GDM1 (cell line): Measurements from ENCODE around the gene PCP4.

Experiments used
- DNase-seq: peaks from one replicate; lab custom pipeline; 2025; lab: John Stamatoyannopoulos, UW

PCP4 gene

DNA sequence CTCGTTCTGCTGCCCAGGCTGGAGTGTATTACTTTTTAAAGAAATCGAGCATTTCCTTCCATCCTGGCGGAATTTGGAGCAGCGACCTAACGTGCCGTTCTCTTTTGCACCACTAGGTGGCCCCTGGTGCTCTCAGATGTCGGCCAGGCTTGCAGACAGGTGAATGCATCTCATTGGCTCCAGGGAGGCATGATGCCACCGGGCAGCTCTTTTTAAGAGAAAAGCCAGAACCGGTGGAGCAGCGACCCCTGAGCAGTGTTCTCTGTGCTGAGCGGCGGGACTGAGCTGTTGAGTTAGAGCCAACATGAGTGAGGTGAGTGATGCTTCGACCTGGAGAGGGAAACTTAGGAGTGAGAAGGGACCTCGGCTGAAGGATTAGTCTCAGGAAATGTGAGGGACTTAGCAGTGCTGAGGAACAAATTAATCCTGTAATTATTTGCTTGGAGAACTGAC is at the start of gene PCP4:
PCP4 (plus strand) TSS at position 241 of the 453 bp plus-strand sequence; CDS start at position 305, 64 bp downstream.
- DNase-seq, result no peak

DNA sequence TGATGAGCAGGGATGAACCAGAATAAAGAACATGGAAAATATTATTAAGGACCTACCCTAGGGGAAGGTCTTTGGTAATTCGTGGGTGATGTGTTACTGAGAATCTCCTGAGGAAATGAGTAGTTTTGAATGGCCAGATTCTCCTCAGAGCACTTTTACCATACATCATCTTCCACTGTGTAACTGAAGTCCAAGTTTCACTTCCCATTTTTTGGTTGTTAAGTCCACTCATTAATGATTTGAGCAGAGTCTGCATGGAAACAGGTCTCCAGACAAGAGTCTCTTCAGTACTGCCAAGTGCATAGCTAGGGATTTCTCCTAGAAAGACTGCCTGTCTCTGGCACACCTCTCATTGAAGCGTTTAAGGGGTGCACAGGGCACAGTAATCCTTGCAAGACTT is 48.7 kb upstream of the PCP4 start:
- no peak for DNase-seq

DNA sequence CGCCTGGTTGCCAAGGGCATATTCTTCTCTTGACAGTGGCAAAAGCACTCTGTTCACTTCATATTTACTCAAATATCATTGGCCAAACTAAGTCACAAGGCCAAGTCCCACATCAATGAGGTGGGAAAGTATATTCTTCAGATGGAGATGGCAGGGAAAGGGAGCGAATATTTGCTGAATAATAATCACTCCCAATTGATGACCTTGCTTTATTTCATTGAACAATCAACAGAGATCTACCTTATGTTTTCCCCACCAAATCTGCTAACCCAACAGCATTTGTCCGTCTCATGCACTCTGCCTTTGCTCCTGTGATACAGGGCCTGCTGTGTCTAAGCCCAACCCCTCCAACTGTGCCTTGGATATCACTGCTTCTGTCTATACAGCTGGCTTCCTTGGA is 45.2 kb upstream of the PCP4 start:
- DNase-seq, result no peak

DNA sequence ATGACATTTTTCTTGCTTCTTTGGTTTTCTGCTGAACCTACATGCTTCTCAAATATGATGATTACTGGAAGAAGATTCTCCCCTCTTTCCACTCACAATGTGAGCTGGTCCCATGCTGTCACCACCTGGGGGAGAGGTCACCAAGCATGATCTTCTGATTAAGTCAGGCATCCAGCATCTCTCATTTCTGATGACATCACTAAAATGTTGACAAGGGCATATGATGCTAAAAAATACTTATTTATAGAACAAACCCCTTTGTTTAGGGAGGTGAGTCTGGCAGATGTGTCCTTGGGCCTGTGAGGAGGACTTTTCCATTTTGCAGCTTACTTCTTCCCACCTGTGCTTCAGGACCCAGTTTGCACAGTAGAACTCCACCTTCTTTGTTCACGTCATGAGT is 42.0 kb upstream of the PCP4 start:
- DNase-seq, result no peak

DNA sequence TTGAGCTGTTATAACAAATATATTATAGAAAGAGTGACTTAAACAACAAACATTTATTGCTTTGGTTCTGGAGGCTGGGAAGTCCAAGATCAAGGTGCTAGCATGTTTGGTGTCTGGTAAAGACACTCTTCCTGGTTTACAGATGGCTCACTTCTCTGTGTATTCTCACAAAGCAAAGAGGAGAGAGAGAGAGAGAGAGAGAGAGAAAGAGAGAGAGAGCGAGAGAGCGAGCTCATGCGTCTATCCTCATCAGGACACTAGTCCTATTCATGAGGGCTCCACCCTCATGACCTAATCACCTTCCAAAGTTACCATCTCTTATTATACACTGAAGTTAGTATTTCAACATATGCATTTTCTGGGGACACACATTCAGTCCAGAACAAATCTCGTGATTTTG is 32.7 kb upstream of the PCP4 start:
- DNase-seq, result no peak

DNA sequence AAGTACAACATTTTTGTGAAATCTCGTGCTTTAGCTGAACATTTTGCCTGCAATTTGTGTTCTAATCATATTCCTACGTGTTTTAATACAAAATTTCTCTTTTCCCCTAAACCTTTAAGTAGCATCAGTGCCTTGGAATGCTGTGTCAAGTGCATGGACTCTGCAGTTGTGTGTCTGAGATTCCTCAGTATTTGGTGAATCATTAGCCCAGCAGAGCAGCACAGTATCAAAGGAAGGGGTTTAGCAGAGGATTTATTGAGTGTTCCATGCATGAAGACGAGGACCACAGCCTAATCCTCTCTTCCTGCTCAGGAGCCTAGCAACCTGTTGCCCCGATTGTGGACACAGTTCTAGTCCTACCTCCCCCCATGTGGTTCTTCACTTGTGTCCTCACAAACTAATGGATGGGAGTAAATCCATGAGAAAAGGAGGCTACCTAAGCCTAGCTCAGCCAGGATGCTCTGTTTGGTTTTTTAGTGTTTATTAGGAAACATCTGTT is 29.3 kb upstream of the PCP4 start:
- no peak for DNase-seq

DNA sequence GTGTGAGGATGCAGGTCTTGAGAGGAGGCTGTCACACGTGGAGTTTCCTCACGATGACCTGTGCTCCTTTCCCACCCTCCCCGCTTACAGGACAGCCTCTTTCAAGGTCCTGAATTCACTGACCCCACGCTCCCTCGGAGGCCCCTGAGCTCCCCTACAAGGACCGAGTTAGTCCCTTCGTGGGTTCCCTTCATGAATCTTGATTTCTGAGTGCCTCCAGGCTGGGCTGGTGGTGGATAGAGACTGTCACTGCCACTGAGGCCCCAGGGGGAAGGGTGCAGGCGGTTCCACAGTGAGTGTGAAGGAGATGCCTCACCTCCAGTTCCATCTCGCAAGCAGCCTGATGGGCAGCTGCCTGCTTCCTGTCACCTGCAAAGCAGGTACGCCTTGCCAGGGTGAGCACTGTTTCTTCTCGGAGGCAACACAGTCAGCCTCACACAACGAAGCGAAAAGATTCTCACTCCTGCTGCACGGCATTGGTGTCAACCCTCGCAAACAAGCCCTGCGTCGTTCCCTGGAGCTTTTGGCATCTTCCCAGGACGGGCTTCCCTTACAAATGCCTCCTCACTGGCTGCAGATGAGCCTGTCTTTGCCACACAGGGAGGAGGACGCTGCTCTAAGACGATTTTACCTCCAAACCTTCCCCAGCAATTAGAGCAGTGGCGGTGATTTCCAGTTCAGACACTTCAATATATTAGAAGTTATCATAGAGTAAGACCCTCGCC is 26.7 kb upstream of the PCP4 start:
- no peak for DNase-seq

DNA sequence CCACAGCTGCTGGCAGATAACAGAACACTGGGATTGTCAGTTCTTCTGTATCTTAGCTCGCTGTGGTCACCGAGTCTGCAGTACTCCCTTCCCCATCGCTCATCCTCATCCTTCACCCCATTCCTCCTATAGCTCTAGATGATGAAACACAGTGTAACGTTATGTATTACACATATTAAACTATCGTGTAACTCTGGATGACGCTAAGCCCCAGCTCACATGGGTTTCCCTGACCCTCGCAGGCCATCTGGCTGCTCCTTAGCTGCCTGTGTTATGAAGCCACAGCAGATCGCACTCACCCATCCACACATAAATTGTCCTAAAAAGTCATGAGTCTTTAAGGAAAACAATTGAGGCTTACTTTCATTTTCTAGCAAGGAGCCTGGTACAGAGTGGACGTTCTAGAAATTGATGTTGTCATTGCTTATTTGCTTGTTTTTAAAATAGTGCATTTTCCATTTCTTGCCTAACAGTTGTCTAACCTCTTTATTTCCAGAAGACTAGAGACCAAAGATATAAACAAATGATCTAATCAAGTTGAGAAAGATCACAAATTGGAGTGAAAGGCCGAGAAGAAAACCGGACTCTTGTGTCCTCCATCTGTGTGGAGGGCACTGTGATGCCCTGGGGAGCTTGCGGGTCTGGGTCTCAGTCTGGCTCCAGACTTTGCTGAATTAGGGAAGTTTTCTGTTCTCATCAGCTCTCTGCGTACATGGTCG is 24.3 kb upstream of the PCP4 start:
- DNase-seq, result no peak

DNA sequence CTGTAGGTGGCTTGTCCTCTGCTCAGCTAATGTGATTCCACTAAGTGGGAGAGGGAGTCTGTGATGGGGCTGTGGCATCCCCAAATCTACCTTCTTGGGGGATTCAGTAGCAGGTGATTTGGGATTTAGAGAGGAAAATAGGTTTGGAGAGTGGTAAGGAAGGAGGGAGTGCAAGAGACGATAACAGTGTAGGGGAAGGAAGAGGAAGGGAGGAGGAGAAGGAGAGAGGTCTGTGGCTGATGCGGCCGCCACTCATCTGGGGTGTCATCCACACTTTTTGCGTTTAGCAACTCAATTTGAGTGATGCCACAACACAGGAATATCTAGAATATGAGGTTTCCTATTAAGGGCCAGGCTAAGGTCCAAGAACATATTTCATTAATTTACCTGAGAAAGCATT is 23.8 kb upstream of the PCP4 start:
- no peak for DNase-seq

DNA sequence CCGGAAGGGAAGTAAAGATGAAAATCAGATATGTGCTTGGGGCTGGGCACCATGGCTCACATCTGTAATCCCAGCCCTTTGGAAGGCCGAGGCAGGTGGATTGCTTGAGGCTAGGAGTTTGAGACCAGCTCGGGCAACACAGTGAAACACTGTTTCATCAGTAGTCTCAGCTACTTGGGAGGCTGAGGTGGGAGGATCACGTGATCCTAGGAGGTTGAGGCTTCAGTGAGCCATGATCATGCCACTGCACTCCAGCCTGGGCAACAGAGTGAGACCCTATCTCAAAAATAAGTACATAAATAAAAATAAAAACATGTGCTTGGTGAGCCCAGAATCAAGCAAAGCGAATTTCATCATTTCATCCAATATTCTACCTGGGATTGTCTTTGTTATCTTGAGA is 23.3 kb upstream of the PCP4 start:
- no peak for DNase-seq

DNA sequence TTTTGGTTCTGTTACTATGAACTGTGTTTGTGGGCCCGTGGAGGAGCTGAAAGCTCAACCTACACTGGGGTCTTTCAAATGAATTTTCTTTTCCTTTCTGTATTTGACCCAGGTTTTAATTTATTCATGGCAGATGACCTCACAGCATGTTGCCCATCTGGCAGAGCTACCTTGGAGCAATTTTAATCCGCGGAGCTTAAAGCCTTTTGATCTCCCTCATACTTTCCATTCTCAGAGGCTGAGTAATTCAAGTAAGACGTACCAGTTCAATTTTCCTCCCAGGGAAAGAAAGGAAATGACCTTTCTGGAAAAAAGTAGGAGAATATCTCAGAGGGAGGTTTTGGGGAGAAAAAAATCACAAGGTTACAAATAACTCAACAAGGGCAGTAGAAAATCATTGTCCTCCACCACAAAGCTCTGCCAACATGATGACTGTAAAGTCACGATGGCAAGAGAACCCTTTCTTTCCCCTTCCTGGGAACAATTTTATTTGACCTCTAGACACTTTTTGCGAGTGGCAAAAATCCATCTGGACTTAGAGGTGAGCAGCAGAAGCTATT is 21.6 kb upstream of the PCP4 start:
- DNase-seq, result no peak

DNA sequence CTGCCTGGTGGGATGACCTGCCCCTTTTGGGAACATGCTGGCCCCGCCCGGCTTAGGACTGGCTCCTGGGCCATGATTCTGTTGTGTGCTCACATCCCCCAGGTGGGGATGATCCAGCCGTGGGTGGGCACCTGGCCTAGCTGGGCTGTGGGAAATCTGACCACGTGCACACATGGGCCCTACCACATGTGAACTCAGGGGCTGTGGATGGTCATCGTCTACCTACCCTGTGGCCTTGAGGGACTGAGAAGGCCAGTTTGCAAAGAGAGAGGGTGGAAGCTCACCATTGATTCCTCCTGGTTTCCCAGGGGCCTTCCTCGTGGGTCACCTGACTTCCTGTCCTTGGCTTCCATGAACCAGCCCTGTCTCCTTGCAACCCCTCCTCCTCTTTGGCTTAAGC is 19.4 kb upstream of the PCP4 start:
- no peak for DNase-seq

DNA sequence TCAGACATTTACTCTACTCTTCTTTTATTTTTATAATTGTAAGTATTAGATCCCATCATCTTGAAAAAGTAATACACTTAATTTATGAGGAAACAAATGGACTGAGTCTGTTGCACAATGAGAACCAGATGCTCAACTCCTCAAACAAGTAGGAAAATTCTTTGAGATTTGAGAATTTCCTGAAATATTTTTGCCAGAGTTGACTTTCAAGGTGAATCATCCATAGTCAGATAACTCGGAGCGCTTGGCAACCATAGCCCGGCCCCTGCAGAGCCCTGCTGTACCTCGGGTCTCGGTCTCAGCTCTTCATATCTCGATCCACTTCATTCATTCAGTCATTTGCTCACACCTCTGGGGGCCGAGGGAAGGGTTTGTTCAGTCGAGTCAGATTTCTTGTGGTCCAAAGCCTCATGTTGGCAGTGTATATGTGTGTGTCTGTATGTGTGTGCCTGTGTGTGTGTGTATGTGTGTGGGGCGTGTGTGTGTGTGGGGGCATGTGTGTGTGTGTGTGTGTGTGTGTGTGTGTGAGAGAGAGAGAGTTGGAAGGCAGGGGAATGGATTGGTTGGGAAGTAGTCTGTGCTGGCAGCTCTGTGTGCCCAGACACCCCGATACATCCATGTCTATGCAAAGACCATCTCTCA is 18.1 kb upstream of the PCP4 start:
- no peak for DNase-seq

DNA sequence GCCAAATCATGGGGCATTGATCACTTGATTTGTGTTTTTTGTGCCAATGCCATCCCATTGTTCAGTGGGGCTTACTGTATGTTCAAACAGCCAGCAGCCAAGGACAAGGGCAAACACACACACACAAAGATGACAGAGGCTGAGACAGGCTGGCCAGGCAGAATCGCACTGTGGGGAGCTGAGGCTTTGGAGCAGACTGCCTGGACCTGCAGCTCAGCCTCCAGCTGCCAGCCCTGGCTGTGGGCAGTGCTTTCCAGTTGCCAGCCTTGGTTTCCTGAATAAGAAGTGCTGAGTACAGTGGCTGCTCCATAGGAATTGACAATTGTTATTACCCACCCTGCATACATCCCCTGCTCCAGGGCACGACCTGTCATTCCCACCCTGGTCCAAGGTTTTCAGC is 16.9 kb upstream of the PCP4 start:
- DNase-seq, result no peak

DNA sequence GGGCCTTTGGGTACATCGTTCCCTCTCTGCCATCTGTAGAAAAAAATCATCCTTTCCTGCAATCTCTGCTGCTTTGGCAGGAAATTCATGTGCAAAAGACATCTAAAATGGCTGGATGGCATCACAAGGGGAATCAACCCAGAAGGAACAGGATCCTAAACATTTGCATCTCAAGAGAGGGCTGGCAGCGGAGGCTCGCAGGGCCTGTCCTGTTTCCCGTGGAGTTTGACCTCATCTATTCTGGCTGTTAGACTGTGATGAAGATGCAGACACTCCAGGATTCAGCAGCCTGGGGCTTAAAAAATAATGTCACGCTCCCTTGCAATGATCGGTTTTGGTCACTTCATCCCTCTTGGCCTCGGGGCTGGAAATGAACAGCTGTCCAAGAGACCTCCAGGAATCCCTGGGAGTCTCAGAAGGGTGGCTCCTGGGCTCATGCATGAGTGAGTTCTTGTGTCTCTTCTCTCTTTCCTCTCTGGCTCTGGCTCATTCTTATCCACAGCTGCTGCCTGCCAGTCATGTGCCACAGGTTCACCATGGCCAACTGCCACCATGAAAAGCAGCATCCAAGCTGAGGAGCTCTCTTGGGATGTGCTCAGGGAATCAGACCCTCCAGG is 16.1 kb upstream of the PCP4 start:
- DNase-seq, result no peak

DNA sequence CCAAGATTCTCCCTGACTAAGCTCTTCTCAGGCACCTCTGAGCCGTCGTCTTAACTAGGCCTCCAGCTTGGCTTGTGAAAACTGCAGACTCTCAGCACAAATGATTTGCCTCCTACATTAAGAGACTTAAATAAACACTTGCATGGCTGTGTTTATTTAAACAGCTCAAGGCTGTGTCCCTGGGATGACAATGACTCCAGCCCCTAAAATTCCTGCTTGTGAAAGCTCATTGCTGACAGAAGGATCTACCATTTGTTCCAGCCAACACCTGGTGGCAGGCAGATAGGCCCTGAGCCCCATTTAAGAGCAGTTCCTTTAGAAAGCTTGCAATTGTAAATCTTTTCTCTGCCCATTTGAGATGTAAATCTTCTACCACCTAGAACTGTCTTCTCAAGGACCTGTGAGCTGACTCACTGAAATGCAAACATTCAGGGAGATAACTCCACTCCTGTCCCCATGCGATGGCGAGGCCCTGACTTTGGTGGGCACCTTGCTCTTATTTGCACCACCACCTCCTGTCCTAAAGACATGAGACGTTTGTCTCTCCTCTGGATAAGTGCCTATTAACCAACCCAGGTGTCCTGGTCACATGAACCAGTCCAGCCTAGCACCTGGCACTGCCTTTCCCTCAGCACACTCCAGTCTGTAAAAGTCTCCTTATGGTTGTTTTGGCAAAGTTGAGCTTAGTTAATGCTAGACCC is 15.1 kb upstream of the PCP4 start:
- DNase-seq, result no peak

DNA sequence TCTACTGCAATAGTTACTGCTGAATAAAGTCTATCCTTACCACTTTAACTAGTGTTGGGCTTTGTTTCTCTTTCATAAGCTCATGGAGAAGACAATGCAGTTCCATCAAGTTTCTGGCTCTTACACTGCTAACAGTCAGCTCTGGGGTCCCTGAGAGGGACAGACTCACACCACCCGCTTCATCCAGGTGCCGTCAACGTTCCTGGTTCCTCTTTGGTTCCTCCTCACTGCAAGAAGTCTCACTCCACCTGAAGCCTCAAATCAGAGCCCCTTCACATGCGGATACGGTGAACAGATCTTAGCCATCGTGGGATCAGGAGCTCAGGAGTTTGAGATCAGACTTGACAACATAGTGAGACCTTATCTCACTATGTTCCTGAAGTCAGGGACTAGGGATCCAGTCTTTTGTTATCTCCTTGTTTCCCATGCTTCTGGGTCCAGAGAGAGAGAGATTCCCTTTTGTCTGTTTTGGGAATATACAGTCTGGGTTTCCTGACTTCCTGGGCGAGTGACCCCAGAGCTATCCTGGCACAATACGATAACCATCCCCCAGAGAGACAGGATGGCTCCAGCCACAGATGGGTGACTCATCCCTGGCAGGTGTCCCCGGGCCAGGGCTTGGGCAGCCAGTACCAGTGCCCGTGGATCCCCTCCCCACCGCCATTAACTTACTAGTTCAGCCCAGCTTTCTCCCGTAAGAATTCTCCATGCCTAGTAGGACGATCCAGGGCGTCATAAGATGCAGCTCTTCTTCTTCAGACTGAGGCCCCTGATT is 14.3 kb upstream of the PCP4 start:
- no peak for DNase-seq

DNA sequence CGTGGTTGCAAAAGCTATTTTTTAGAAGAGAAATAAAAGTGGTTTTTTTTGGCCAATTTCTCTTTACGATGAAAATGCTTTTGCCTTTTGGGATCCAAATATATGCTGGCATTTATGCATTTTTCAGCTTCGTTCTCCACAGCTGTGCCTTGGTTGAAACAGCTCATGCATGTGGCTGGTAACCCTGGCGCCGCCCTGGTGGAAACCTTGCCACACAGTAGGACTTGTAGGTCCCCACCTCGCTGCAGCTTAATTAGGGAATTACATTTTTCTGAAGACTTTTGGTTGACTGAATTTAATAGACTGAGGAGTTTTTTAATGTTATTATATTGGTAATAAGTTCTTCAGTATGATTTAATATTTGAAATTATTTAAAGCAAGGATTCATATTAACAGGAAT is 12.7 kb upstream of the PCP4 start:
- no peak for DNase-seq

DNA sequence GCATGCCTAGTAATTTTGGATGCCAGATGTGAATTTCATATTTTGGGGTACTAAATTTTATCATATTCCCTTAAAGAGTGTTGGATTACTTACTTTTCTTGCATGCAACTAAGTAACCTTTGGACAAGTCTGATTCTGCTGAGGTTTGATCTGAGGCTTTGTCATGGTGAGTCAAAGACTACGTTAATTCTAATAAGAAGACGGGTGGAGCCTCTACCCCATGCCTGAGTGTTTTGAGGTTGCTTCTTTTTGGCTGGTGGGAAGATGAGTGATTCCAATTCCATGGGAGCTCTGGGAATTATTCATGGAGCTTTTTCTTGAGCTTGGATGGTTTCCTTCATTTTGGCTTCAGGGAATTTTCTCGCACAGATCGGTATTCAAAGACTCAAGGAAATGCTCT is 11.6 kb upstream of the PCP4 start:
- DNase-seq, result no peak

DNA sequence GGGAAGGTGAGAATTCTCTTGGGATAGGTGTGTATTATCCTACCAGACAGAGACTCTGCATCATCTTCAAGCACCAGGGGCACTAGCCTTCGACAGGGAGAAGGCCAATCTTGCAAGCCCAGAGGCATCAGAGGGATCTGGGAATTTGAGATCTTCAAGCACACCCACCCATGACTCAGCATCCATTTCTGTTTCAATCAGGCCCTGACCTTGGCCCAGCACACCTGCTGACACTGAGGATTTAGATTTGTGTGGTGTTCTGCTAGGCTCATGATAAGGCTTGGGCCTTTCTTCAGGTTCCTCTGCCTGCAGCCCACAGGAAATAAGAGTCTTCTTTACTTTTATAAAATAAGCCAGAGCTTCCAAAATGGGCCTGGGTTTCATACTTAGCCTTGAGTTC is 6.6 kb upstream of the PCP4 start:
- no peak for DNase-seq

DNA sequence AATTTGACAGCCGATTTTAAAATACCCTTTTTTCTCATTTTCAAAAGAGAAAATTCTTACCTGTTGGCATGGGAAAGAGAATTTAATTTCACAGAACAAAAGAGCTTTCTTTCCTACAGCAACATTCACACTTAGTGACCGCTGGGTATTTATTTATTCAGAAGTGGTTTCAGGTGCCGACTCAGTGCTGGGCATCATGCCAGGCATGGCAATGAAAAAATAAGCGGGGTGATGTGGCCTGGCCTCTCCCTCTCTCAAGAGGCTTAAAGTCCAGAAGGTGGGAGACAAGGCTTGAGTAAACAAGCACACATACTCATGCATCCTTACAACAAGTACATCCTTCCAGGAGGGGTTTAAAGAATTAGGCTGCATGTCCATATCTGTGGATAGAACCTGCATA is 4.1 kb upstream of the PCP4 start:
- DNase-seq, result no peak
